GM18951 (cell line): ENCODE results near the gene PDE10A.
"Not testable (repeated sequence)": the region's sequence is repeated elsewhere in the genome, so short reads cannot be mapped to it uniquely, and the experiment has no call there.

Experiments
- POLR2A ChIP-seq: IDR thresholded peaks from 4 replicates; pipeline ENCODE4 v1.6.1; 2011; ENCODE audit warnings: mild to moderate bottlenecking; ENCODE audit not compliant: insufficient read length, insufficient read depth; ENCODE audit errors: extremely low read depth
- in situ Hi-C: fragments of 300-500 bp; cut with MboI; formaldehyde crosslinking; loops from one replicate; pipeline ENCODE4 v1.12.0; 2022; ENCODE audit warnings: low sequenced_read_pairs, mixed read lengths, inconsistent platforms; ENCODE audit not compliant: unreplicated experiment

The PDE10A gene

GRCh38 chr6:165486183-165487137, 176.6 kb downstream of the PDE10A start:
- in situ Hi-C loops: no loop called here
- TF ChIP-seq POLR2A: no peak

- TF ChIP-seq POLR2A: no peak
- in situ Hi-C loops: no loop called here
These were observed 178.7 kb downstream of the PDE10A start for GRCh38 chr6:165484178-165484889.

- TF ChIP-seq POLR2A: no peak
- in situ Hi-C loops: no loop called here
These were observed 181.1 kb downstream of the PDE10A start for GRCh38 chr6:165481921-165482320.

GRCh38 chr6:165480916-165481315, 182.1 kb downstream of the PDE10A start:
- in situ Hi-C loops: no loop called here

GRCh38 chr6:165478581-165478980, 184.5 kb downstream of the PDE10A start:
- in situ Hi-C loops: no loop called here
- no peak for TF ChIP-seq POLR2A

More at GRCh38 chr6:165480916-165481315, 182.1 kb downstream of the PDE10A start:
- no peak for TF ChIP-seq POLR2A

GRCh38 chr6:165469483-165469882, 193.6 kb downstream of the PDE10A start:
- no peak for TF ChIP-seq POLR2A
- in situ Hi-C loops: no loop called here

DNA sequence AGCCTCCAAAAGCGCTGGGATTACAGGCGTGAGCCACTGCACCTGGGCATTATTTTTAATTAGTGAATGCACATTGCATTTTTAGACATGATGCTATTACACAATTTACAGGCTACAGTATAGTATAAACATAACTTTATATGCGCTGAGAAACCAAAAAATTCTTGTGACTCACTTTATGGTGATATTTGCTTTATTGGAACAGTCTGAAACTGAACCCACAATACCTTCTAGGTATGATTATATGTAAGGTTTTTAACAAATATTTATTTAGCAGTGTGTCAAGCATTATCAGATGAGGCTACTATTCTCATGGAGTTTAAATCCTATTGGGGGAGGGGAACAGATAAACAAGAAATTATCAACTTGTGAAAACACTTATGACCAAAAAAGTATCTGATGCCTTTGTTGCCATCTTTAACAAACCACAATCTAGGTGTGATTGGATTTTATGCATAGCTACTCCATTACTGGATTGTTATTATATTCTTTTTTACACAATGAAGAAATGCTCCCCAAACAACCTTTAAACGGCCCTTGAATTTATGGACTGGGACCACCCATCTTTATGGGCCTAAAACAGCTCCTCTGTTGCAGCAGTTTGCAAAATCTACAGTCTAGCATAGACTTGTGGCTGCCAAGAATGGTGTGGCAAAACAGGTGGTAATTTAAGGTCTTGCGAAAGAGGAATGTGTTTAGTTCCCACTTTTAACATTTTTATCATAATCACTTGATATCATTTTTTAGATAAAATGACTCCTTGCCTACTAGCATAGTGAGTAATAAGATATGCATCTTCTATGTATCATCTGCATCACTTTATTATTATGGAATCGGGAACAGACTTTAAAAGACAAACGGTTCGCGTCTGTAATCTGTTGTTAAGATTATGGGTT, 194.5 kb downstream of the PDE10A start:
- in situ Hi-C loops: no loop called here
- TF ChIP-seq POLR2A: no peak

DNA sequence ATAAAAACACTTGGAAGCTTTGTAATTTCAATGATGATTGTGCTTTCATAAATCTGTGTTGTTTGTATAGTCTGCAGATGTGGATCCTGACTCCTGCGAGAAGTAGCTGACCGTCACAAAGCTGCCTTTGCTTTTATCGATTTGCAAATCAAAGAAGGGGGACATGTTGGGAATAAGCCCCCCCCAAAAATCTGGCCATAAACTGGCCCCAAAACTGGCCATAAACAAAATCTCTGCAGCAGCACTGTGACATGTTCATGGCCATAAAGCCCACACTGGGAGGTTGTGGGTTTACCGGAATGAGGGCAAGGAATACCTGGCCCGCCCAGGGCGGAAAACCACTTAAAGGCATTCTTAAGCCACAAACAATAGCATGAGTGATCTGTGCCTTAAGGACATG, 199.5 kb downstream of the PDE10A start:
- in situ Hi-C loops: not testable (repeated sequence)

GRCh38 chr6:165459605-165460301, 203.3 kb downstream of the PDE10A start:
- in situ Hi-C loops: not testable (repeated sequence)

DNA sequence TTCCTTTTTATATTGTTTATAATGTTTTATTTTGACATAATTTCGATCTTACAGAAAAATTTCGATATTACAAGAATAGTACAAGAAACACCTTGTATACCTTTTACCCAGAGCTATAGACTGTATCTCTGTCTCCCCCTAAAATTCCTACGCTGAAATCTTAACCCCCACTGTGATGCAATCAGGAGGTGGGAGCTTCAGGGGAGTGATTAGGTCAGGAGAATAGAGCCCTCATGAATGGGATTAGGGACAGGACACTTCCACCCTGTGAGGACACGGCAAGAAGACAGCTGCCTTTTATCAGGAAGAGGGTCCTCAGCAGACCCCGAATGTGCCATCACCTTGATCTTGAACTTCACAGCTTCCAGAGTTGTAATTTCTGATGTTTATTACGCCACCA, 204.9 kb downstream of the PDE10A start:
- in situ Hi-C loops: no loop called here

DNA sequence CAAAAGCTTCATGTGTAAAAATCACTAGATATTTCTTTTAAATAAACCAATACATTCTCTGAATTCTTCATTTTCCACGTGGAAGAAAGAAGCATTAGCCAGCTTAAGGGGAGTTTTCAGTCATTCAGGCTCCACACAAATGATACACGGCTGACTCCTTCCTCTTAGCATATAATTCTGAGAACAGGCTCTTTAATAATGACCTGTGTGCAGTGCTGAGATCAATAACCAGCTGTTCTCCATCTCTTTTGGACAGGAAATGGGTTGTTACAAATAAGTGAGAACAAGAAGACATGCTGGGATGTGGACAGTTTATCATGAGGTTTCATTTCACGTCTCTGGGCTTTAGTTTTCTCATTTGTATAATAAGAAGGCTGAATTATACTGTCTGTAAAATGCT, 206.8 kb downstream of the PDE10A start:
- in situ Hi-C loops: no loop called here
- TF ChIP-seq POLR2A: no peak

More for the DNA sequence above, 204.9 kb downstream of the PDE10A start:
- no peak for TF ChIP-seq POLR2A

DNA sequence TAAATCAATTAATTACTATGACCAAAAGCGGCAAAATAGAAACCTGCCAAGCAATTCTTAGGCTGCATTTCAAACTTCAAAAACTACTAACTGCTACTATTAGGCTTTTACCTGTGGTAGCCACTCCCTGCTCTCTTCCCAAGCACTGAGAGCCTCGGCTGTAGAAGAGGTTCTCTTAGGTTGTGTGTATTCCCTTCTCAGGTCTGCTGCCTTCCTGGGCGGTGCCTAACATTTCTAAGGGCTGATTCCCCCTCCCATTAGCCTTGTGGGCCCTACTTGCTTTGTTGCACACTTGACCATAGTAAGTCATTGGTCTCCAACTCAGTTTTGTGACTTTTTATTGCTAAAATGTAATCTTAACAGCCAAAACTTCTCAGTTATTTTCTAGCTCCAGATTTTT, 207.6 kb downstream of the PDE10A start:
- in situ Hi-C loops: no loop called here
- TF ChIP-seq POLR2A: no peak
